HG02610 (cell line): ENCODE data around the gene COL17A1.

Experiments
- ATAC-seq: cut with Tn5 transposase; IDR thresholded peaks from one replicate; pipeline ENCODE4 v1.9.1; 2021; ENCODE audit warnings: mild to moderate bottlenecking, moderate library complexity; ENCODE audit not compliant: unreplicated experiment

COL17A1 gene

DNA sequence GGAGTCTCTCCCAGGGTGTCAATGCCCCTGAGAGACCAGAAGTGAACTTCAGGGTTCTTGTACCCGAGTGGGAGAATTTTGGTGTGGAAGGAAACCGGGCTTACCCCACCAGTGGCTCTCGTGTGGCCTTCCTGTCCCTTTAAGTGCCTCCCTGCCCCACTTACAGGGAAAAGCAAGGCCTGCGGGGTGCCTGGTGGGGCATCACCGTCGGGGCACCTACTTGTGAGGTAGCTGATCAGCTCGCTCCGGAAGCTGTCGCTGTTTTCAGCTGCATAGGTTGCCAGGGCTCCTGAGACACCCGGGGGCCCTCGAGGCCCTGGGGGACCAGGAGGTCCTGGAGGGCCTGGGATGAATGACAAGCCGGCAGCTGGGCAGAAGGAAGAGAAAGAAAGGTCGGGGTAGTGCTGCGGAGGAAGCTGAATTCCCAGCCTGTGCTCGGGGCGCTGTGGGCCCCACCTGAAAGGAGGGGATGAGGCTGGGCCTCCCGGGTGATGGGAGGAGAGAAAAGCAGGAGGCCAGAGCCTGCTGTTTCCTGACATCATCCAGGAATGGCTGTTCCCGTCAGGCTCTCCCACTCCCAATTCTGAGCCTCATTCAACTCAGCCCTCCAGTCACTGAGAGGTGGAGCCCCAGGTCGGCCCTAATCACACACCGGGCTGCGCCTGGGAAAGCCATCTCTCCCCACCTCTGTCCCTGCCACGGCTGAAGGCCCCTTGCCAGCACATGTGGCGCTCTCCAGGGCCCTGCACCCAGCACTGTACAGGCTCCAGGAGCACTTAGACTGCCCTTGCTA lies 51.1 kb downstream of the COL17A1 start:
- ATAC-seq: no peak

DNA sequence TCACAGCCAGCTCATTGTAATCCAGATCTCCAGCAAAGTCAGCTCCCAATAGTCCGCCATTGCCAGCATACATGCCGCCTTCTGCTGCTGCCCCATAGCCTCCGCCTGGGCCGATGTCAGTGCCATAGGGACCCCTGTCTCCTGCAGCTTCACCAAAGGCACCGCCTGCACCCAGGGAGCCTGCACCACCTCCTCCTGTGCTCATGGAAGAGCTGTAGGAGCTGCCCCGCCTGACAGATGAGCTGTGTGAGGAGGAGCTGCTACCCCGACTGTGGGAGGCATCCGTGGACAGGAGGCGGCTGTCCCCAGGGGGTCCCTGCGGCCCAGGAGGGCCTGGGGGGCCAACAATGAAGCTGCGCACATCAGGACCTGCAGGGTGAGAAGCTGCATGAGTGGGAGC lies 51.7 kb downstream of the COL17A1 start:
- no peak for ATAC-seq

DNA sequence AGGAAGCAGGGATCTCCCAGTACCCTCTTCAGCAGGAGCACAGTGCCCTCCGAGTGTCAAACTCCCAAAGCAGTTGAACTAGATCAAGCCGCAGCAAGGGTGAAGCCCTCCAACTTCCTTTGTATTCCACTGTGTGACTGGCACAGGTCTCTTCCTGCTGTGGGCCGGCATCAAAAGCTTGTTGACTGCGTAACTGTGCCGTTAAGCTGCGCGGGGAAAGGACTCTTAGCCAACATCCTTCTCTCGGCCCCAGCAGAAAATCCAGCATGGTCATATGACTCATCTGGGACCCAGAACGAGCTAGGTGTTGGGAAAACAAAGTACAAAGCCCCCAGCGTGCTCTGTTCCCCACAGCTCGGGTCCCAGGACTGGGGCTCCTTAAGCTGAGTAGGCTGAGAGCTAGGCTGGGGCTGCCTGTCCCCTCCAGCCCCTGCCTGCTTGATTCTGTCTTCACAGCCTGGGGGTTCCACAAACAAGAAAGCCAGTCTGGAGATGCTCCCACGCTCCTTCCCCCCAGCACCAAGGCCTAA lies 52.2 kb downstream of the COL17A1 start:
- ATAC-seq: no peak

DNA sequence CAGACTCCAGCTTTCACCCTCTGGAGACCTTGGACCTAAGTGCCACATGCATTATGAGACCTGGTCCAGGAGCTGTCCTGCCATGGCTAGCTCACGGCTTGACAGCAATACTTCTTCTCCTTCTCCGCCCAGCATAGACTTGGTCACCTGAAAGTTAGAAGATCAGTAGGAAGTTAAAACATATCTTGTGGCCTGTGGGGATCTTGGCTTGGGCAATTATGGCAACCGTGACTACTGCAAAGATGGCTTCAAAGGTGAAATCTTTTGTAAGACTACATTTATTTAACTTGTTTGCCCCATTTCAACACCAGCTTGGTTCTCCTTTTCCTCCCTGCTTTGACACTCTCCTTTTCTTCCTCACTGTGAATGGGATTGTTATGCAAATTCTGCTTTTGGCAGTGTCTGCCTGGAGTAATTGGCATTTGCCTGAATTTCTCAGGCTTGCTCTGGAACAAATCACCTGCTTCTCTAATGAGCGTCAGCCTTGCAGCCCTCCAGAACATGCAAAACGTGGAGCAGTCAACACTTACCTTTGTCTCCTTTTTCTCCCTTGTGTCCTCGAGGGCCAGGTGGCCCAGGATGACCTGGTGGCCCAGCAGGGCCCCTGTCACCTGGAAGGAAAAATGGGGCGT lies 53.4 kb downstream of the COL17A1 start:
- ATAC-seq: no peak

DNA sequence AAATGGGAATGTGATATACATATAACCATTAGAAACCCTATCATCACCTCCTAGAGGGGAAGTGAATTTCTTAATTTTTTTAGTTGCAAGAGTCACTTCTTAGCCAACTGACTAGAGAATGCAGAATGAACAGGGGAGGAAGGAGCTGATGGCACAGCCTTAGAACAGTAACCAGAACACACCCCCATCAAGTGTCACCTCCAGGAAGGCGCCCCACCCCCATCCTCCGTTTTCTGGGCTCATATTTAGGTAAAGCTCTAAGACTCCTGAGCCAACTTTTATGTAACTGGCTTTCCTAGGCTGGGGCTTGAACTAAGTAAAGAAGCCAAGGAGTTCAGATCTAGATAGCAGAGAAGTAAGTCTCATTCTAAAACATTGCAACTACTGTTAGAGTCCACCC lies 54.0 kb downstream of the COL17A1 start:
- no peak for ATAC-seq

DNA sequence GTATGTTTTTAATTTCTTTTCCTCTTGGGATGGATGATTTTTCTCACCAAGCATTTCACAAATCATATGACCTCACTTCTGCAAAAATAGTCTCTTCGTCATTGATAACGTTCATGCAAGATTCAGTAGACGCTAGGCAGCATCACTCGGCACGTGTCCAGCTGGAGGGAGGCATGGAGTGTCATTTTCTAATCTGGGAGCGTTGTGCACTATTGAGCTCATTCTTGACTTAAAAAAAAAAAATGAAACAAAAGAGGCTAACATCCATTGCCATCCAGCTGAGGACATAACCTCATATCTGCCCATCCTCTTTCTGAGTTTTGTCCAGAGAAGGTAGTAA lies 56.2 kb downstream of the COL17A1 start:
- no peak for ATAC-seq

DNA sequence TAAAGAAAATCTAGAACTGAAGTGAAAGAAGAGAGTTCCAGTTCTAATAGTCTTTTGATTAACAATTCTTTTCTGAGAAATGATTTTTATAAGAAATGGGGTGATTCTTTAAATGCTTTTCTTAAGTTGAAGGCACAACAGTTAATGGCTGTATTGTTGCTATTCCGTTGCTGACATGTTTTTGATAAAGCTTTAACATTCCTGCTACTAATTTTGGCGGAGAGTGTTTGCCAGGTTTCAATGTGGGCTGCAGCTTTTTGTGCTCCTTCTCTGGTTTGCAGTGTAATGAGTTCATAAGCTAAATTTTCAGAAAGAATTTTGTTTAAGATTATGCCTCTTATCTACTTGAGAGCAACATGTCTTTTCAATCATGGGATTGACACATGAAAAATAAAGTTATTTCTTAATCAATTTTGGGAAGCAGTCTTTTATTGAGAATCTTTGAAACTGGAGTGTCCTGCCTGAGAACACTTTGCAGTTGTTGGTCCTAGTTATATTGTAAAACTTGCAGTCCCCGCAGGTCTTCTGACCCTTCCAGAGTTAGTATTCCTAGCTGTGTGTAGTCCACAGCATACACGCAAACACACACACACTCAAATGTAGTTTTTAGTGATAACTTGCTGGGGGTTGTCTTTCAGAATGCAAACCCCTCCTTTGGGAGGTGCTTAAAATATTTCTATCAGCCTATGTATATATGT lies 56.7 kb downstream of the COL17A1 start:
- no peak for ATAC-seq

DNA sequence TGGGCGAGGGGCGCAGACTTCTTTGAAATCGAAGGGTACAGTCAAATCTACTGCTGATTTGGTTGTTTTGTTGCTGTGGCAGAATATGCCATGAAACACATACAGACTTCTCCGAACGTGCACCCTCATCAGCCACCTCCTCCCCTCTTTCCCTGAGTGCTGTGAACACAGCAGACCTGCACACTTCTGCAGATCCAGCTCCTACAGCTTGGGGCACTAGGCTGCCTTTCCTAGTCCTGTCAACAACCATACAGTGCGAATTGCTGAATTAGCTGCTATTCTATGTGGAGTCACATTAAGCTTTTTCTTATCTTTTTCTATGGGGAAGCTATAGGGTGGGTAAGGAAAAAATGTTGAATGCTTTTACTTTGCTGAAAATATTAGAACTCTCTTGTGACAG lies 57.5 kb downstream of the COL17A1 start:
- ATAC-seq: no peak

DNA sequence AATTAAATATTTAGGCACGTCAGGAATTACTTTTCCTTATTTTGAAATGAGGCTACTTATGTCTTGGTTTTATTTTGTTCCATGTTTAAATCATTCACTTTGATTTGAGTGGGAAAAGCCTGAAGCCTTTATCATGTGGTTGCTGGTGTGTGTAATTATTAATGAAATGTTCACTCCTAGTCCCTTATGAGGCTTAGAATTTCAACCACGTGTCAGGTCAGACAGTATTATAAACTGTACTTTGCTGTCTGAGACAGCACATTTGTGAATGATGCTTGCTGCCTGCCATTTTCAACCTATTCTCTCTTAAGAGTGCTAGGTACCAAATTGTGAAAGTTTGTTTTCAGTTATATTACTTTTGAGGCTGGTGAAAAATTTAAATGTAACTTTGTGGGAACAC lies 58.9 kb downstream of the COL17A1 start:
- no peak for ATAC-seq

DNA sequence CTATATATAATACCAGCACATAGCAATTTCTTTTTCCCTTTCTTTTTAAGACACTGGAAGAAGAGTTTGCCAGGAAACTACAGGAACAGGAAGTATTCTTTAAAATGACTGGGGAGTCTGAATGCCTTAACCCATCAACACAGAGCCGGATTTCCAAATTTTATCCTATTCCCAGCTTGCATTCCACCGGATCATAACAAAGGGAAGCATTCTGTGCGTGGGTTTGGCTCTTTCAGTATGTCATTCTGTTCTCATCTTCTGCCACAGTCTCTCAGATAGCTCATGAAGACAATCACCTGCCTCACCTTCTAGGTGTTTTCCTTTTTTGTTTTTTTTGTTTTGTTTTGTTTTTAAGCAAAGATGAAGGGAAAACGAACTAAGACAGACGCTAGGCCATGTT lies 60.2 kb downstream of the COL17A1 start:
- ATAC-seq: no peak

DNA sequence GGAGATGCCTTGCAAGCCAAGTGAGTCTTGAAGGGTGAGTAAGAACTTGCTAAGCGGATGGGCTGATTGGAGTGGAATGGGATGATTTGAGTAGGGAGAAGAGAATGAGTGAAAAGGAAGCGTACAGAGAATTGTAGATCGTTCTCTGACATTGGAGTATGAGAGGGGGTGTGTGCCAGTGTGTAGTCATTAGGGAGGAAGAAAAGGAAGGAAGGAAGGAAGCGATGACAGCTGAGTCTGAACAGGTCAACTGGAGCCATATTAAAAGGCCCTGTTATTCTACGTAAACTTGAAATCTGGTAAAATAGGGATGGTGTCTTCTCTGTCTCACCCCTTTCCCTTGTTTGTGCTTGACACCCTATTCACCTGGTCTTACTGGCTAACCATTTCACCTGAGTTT lies 63.7 kb downstream of the COL17A1 start:
- no peak for ATAC-seq

DNA sequence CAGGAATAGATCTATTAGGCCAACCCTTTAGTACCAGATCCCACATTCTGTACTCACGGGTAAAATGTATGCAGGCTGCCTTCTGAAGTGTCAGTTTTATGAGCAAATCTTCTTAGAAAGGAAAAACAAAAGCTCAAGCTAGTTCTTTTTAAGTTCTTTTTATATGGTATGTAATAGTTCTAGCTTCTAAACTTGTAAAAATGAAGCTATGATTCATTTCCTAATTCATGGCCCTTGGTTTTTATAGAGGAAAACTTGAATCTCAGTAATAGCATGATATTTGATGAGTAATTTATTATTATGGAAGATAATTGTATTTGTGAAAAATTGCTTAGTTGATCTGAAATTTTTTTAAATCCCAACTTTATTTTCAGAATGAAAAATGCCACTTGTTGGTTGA lies 64.4 kb downstream of the COL17A1 start:
- no peak for ATAC-seq

DNA sequence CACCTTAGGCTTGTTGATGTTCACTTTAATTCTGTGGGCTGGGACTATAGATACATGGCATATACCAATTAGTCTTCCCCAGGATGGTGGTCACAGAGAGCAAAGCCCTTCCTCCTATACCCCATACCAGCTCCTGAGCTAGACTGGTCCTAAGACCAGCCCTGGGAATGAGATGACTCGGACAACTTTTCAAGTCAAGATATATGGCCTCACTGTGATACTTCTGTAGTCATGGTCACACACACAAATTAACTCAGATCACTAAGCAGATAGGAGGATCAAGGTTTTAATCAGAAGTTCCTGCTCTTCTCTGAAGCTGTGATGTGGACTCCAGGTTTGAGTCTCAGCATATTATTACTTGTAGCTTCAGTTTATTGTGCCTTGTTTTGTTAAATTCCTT lies 65.7 kb downstream of the COL17A1 start:
- ATAC-seq: no peak

DNA sequence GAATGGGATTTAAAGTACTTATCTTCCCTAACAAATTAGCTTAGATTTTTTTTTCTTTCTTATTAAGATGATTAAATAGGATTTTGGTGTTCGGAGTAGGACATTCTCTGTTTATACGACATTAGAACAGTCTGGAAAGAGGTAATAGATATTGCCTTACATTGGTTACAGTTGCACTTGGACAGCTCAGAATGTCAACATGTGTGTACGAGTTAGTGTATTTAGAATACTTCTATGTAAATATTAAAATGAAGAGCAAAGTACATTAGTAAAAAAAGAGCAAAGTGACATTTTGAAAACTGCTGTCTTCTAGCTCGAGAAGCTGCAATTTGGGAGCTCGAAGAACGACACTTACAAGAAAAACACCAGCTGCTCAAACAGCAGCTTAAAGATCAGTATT lies 67.2 kb downstream of the COL17A1 start:
- no peak for ATAC-seq

DNA sequence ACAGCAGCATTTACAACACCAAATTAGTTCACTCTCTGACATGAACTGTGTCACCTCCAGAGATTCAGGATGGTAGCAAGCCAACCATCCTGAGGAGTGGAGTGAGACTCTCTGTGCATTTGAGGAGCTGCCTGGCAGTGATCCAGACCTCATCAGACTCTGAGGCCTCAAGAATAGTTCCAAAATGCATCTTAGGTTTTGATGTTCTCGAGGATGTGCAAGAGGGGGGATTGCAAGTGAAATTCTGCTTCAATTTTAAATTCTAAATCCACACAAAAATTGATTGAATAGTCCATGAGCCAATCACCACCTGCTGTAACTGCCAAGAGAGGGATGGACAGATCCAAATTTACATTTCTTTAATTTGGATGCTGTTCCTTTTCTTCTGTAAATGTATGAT lies 69.0 kb downstream of the COL17A1 start:
- ATAC-seq: no peak

DNA sequence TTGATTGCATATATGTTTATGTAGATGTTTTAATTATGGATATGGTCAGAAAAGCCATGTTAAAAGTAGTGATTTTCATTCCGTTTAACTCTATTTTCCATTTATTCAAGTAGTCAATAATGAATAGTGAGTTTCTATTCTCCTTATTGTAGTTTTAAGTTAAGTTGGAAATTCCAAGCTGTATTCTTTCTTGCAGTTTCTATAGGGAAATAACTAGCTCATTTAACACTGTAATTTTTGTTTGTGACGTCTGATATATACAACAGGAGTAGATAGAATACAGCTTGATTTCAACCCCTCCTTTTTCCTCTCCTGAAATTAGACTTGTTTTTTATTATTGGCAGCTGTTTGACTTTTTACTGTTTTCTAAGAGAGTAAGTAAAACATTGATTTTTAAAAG lies 71.5 kb downstream of the COL17A1 start:
- ATAC-seq: no peak

DNA sequence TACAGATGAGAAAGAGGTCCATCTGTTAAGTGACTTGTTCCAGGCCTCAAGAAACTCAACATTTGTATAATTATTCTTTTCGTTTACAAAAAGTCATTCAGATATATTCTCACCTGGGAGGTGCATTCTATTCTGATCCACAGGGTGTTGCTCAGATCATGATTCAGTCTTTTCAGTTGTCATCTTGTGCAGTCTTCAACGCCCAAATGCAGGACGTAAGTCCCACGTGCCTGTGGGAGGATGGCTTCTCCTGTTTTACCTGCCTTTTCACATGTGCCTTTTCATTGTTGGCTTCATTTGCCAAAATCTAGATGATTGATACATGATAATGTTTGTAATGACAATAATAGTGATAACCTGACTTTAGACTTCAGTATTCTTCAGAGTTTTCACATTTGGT lies 72.2 kb downstream of the COL17A1 start:
- ATAC-seq: no peak

DNA sequence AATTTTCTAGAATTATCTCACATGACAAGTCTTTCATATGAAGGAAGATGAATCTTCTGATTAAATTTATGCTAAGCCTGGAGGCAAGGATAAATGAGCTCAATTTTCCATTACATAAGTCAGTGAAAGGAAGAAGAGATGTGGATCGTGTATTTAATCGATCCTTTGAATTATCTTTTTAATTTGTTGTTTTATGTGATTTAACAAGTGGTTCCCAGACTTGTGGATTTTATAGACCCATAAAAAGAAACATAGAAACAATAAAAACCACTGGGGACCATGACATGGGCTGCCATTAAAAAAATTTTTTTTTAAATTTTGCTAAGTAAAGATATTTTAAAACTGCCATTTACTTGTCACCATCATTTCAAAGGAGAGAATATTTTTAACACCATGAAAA lies 73.8 kb downstream of the COL17A1 start:
- no peak for ATAC-seq

DNA sequence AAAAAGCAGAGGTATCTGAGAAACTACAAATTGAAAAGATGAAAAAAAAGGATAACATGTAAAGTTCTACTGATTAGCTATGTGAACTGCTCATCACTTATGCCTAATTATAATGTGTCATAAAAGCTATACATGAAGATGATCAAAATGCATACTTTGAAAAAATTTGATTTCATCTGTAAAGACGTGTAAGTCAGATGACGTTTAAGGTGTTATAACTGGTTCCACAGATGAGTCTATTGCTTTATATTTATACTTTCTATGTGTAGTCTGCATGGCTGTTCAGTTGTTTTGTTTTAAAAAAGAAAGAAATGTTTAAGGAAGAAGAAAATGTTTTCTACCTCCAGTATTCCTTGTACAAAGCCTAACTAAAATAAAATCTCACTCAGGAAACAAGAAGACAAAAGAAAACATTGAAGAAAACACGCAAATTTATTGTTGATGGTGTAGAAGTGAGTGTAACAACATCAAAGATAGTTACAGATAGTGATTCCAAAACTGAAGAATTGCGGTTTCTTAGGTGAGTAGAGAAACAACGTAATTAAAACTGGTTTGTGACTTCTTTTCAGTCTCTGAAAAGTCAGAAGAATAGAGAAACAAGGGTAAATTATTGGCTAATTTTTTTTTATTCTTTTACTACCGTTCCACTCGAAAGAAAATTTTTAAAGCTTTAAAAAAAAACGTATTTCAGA lies 80.4 kb downstream of the COL17A1 start:
- ATAC-seq: no peak

DNA sequence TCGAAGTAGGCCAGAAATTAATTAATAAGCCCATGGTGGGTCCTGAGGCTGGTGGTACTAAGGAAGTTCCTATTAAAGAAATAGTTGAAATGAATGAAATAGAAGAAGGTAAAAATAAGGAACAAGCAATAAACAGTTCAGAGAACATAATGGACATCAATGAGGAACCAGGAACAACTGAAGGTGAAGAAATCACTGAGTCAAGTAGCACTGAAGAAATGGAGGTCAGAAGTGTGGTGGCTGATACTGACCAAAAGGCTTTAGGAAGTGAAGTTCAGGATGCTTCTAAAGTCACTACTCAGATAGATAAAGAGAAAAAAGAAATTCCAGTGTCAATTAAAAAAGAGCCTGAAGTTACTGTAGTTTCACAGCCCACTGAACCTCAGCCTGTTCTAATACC lies 82.8 kb downstream of the COL17A1 start:
- no peak for ATAC-seq

DNA sequence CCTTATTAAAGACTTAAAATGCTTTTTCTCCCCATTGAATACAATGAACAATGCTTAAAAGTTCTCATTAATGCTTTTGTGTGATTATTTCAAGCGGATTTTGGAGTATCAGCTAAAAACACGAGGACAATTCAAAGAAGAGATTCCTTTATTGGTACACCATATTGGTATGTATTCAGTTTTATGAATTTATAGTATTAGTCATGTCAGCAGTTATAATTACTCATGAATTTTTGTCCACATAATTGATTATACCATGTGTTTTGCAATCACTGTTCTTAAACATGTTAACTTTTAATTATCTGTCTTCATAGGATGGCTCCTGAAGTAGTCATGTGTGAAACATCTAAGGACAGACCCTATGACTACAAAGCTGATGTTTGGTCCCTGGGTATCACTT lies 86.9 kb downstream of the COL17A1 start:
- ATAC-seq: no peak

DNA sequence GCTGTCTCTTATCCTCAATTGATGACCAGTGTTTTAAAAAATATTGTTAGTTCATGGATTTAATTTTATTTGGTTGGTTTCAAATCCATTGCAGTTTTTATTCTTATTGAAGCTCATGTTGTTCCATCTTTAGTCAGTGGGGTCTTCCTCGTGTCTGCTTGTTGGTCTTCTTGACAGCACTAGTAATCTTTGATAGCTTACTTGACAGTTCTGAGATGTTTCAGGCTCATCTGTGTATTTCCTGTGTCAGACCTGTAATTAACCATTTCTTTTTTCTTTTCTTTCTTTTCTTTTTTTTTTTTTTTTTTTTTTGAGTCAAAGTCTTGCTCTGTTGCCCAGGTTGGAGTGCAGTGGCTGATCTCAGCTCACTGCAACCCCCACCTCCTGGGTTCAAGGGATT lies 90.5 kb downstream of the COL17A1 start:
- no peak for ATAC-seq
